Activated gamma-delta T cell treated with anti-CD3 and anti-CD28 coated beads, Interleukin-2, amount 50 U/mL, for 16 hours (primary cell): ENCODE results near the gene OR13J1.

Source experiments
- DNase-seq: peaks from one replicate; pipeline ENCODE4 v3.0.0-alpha.2; 2020; ENCODE audit warnings: low read depth

OR13J1 gene

DNA sequence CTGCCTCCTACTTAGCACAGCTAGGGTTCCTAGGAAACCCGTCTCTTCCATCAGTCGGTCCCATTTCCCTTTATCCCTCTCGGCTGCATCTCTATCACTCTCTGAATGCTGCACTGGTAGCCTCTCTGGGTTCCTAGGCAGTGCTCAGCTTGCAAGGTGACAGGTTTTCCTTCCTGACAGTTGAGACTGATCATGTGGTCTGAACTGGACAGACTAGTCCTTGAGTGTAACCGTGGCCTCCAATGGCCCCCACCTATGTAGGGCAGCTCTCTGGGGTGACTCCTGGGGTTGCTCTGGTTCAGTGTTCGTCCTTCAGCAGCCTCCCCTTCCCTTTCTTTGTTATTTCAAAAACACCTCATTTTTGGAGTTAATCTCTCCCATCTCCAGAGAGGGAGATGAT, 37.4 kb downstream of the OR13J1 start:
- no peak for DNase-seq

DNA sequence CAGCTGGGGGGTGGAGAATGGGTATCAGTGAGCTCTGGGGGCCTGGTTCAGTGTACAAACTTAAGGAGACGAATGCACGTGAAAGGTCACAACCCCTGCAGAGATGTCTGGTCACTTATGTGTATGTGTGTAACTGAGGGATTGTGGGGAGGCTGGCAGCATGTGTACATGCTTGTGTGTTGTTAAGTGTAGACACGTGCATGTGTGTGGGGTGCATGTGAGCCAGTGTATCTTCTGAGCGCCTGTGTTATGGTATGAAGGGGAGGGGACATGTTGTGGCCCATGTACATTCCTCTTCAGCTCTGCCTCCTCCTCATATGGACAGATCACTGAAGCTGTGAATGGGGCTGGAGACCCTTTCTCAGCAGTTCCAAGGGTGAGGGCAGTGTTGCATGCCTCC, 39.2 kb downstream of the OR13J1 start:
- no peak for DNase-seq

DNA sequence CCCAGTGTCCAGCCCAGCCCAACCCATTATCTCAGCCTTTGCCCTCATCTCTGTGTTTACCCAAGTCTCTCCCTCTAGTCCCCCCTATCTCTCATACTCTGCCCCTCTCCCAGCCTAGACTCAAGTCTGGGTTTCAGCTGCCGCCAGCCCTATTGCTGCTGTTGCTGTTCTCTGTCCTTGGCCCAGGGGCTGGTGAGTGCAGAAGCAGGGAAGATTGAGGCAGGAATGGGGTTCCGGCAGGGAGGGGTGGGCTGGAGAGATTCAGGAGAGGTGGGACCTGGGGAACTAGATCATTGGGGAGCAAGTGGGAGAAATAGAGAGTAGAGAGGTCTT, 40.5 kb downstream of the OR13J1 start:
- DNase-seq: no peak

DNA sequence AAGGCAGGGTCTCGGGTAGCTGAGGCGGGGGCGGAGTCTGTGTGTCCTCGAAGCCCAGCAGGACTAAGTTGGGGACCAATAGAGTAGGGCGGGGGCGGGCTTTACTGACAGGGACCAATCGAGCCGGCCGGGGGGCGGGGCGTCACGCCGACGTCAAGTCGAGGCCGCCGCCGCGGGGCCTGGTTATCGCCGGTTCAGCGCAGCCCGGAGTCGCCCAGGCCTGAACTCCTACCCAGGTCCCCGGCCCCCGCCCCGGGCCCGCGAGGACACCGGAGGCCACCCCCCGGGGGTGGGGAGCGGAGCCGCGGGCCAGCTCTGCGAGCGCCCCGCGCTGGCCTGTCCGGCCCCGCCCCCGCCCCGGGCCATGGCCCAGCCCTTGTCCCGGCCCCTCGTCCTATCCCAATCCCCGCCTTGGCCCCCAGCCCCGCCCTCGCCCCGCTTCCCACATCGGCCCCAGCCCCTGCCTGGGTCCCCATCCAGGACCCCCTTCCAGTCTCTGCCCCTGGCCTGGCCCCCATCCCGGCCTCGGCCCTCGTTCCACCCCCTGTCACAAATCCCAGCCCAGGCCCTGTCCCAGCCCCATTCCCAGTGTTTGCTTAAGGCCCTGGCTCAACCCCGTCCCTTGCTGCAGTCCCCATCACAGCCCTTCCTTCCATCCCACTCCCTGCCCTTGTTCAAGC, 41.0 kb downstream of the OR13J1 start, which contains the start of gene TMEM8B:
TSS of gene TMEM8B (plus strand) at position 145 of the 680 bp plus-strand sequence. CDS start at position 365, 220 bp downstream.
- peak; percentile 93 for DNase-seq

DNA sequence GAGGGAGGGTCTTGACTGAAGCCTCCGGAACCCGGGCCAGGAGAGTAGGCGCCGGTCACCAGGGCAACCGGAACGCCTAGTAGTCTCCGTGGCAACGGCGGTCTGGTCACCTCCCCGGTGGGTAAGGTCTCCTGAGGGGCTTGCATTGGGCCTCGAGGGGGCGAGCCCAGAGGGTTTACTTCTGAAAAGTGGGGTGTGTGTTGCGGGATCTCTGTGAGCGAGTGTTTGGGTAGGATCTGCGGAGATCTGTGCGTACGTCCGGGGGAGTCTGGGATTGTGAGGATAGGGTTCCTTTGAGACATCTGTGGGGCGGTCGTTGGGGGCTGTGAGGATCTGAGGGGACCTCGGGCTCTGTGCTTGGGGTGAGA, 41.5 kb downstream of the OR13J1 start, which contains the start of gene FAM221B:
TSS of gene FAM221B (minus strand) at position 17 of the 368 bp plus-strand sequence. CDS start 2,571 bp downstream, outside the sequence.
- DNase-seq: no peak

DNA sequence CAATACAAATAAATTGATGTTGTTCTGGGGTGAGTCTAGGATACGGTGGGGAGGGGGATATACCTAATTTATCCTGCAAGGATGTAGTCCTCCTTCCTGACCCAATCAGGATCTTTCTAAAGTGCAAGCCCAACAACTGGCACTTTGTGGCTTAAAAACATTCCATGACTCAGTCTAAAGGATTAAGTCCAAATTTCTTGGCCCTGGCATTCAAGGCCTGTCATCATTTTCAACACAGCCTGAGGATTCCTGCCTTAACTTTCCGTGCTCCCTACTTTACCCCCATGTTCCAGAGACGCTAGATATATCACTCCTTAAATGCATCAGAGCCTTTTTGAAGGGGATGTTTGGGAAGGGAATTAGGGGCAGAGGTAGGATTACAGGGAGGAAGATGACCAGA, 42.7 kb downstream of the OR13J1 start:
- no peak for DNase-seq

DNA sequence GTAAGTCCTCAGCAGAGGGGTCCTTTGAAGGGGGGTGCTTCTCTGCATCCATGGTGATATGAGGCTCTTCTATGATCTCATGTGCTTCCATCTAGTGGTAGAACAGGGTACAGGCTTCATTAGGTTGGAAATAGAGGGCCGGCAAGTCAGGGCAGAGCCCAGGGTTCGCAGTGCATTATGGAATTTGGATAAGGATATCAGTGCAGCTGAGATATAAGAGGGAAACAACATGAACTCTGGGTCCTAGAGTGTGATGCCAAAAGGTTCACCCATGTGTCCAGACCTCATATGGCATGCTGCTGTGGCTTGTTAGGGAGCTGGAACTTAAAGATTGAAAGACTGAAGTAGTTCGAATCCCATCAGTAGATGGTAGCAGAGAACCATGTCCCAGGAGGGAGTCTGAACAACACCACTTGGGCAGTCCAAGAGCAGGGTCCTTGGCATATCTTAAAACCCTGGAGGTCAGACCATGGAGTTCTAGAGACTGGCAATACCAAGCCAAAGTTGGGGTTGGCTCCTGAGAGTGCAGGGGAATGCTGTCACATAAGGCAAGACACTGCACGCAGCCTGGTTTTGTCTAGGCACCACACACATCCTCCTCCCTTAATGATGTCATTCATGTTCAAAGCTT, 44.0 kb downstream of the OR13J1 start:
- no peak for DNase-seq

DNA sequence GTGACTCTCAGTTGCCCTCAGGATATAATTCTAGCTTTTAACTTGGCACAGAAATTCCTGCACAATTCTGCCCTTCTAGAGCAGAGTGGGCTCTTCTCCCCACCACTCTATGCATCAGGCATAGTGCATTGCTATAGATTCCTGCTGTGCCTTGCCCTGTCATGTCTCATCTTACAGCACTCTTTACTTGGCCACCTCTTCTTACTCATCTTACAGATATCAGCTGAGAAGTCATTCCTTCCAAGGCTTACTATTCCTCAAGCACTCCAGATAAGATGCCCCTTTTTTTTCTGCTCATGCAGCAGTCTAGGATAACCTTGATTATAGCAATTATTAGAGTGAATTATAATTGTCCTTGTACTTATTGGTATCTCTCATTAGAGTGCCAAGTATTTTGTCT, 47.3 kb downstream of the OR13J1 start:
- no peak for DNase-seq

DNA sequence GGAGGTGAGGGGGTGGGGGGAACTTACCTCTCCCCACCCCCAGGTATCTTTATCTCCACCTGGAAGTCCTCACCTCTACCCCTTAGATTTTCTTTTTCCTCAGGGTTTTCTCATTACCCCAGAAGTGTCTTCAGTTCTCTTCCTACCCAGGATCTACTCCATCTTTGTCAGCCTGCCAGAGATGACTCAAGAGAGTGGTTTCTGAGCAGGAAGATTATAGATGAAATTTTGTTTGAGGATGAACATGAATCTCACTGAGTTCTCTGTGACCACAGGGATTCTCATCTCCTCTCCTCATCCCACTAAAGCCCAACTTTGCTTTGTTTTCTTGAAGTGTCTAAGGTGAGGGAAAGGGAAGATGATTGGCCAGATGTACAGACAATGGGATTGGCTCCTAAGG, 50.1 kb downstream of the OR13J1 start:
- no peak for DNase-seq
